Aorta (tissue), 5 donors: ENCODE data around the gene SLC8A2. TPM values are rescaled to one million over a fixed set of nuclear protein-coding genes. Genes with fewer than 3 reads are reported as not detected.

Experiments used
- ATAC-seq: fragments of 200-7000 bp; cut with Tn5 transposase; one replicate; pipeline ENCODE4 v1.9.1; 2022; ENCODE audit warnings: moderate library complexity; ENCODE audit not compliant: low FRiP score
- DNase-seq, 2 donors: peaks; one replicate each; pipeline ENCODE4 v3.0.0-alpha.2; 2020
- H3K27ac ChIP-seq, 2 donors: one replicate each; pipeline ENCODE4 v1.5.1; 2013; ENCODE audit warnings: low read length in 2 of 2, mild to moderate bottlenecking in 2 of 2, moderate library complexity in 2 of 2, control low read depth in 1 of 2, inconsistent platforms in 1 of 2, low read depth in 1 of 2
- H3K27me3 ChIP-seq, 2 donors: one replicate each; pipeline ENCODE4 v1.6.1; 2013; ENCODE audit warnings: control low read depth in 1 of 2, low read length in 1 of 2, mild to moderate bottlenecking in 1 of 2, moderate library complexity in 1 of 2; ENCODE audit not compliant: insufficient read depth in 2 of 2, control insufficient read depth in 1 of 2
- H3K36me3 ChIP-seq, 2 donors: one replicate each; pipeline ENCODE4 v1.6.1; 2013; ENCODE audit warnings: control low read depth in 1 of 2, low read length in 1 of 2, mild to moderate bottlenecking in 1 of 2; ENCODE audit not compliant: insufficient read depth in 2 of 2, control insufficient read depth in 1 of 2
- H3K4me1 ChIP-seq, 2 donors: one replicate each; pipeline ENCODE4 v1.6.1; 2013; ENCODE audit warnings: low read length in 2 of 2, control low read depth in 1 of 2, mild to moderate bottlenecking in 1 of 2, moderate library complexity in 1 of 2; ENCODE audit not compliant: insufficient read depth in 2 of 2, control insufficient read depth in 1 of 2
- H3K4me3 ChIP-seq, 2 donors: one replicate each; pipeline ENCODE4 v1.5.1; 2013; ENCODE audit warnings: low read length in 2 of 2, control low read depth in 1 of 2, mild to moderate bottlenecking in 1 of 2
- H3K9me3 ChIP-seq: one replicate; pipeline ENCODE4 v1.6.1; 2013; ENCODE audit warnings: mild to moderate bottlenecking, low read length; ENCODE audit not compliant: control insufficient read depth
- WGBS, 2 donors: extraction: QIAGEN DNeasy Blood & Tissue Kit; methylation state at CpG; one replicate each; pipeline ENCODE4 v1.1.7; 2013; 5-methylcytosine and 5-hydroxymethylcytosine counted together
- intact Hi-C, 2 donors: fragments of 100-400 bp; cut with DNase I; formaldehyde crosslinking; loops; one replicate each; pipeline versions ENCODE4 v1.14.2 to v1.15.0; 2022
- polyA plus RNA-seq, 2 donors: library from polyadenylated mRNA; stranded (reverse); fragments of 200-250 nt; gene quantifications; one replicate each; pipeline ENCODE4 v1.2.3, GENCODE V29; 2013
- total RNA-seq, 2 donors: library from RNA; stranded (reverse); fragmentation: NEBNext Ultra II Directional; extraction: Animal tissue kit (Norgen Biotek cat#: 25700); gene quantifications; one replicate each; pipeline ENCODE4 v1.2.1, GENCODE V29; 2021
- donor health status: healthy with polysubstance abuse.
- donor health status: Bipolar disorder and iron deficiency.
- donor health status: DM: no; HTN: no; CAD: no.
- donor health status: DM: no; HTN: no; CAD: no.
- donor health status: DM: yes; HTN: yes; CAD: no.

The SLC8A2 gene
- total and polyA plus RNA-seq, 4 donors, result 0.23 to 0.72 TPM; not detected in 2

- Histone ChIP-seq H3K27ac (no peak overlapping the region), H3K4me1 (no peaks in the 10 kb centered on the region), H3K9me3 (no peaks in the 10 kb centered on the region), H3K27me3 (no peaks in the 10 kb centered on the region), H3K36me3 (peaks cover 0 to 2% of the 10 kb centered on the region in 2 donors), H3K4me3 (no peak overlapping the region)
- intact Hi-C loops, result no loop called here
- DNase-seq, result no peak
- no peak for ATAC-seq
- 66 to 69% methylated on average over 23 of the region's 23 CpGs for WGBS, 2 donors
Measured at GRCh38 chr19:47492571-47493377, 21.1 kb upstream of the SLC8A2 start.

GRCh38 chr19:47492137-47492533, 20.4 kb upstream of the SLC8A2 start:
- WGBS, 2 donors, result 75 to 83% methylated on average over 6 to 14 of the region's 14 CpGs
- intact Hi-C loops, result no loop called here
- H3K36me3 ChIP-seq, result peaks cover 0 to 2% of the 10 kb centered on the region in 2 donors
- no peaks in the 10 kb centered on the region for H3K4me1 ChIP-seq
- no peak overlapping the region for H3K27ac ChIP-seq
- H3K9me3 ChIP-seq, result no peaks in the 10 kb centered on the region
- no peaks in the 10 kb centered on the region for H3K27me3 ChIP-seq
- no peak overlapping the region for H3K4me3 ChIP-seq
- DNase-seq (no peak), ATAC-seq (no peak)

GRCh38 chr19:47491358-47492136, 19.9 kb upstream of the SLC8A2 start:
- DNase-seq, result no peak
- Histone ChIP-seq H3K4me1 (no peaks in the 10 kb centered on the region), H3K27me3 (no peaks in the 10 kb centered on the region), H3K4me3 (no peak overlapping the region), H3K9me3 (no peaks in the 10 kb centered on the region), H3K27ac (no peak overlapping the region), H3K36me3 (peaks cover 0 to 2% of the 10 kb centered on the region in 2 donors)
- 74 to 77% methylated on average over 21 to 22 of the region's 22 CpGs for WGBS, 2 donors
- intact Hi-C loops, result no loop called here
- ATAC-seq, result no peak

GRCh38 chr19:47490847-47491246, 19.2 kb upstream of the SLC8A2 start:
- H3K4me3 ChIP-seq, result no peak overlapping the region
- intact Hi-C loops, result no loop called here
- no peaks in the 10 kb centered on the region for H3K27me3 ChIP-seq
- H3K4me1 ChIP-seq, result no peaks in the 10 kb centered on the region
- DNase-seq (no peak), ATAC-seq (no peak)
- 67 to 73% methylated on average over 3 of the region's 3 CpGs for WGBS, 2 donors
- no peak overlapping the region for H3K27ac ChIP-seq
- H3K9me3 ChIP-seq, result no peaks in the 10 kb centered on the region
- peaks cover 0 to 2% of the 10 kb centered on the region in 2 donors for H3K36me3 ChIP-seq

GRCh38 chr19:47490031-47490430, 18.3 kb upstream of the SLC8A2 start:
- Histone ChIP-seq H3K4me1 (no peaks in the 10 kb centered on the region), H3K4me3 (no peak overlapping the region), H3K9me3 (no peaks in the 10 kb centered on the region), H3K36me3 (peaks cover 0 to 2% of the 10 kb centered on the region in 2 donors), H3K27me3 (no peaks in the 10 kb centered on the region), H3K27ac (no peak overlapping the region)
- no peak for ATAC-seq
- 88 to 90% methylated on average over 7 of the region's 7 CpGs for WGBS, 2 donors
- intact Hi-C loops, result no loop called here
- DNase-seq, result no peak

- Histone ChIP-seq H3K36me3 (peaks cover 0 to 2% of the 10 kb centered on the region in 2 donors), H3K4me1 (no peaks in the 10 kb centered on the region), H3K4me3 (no peak overlapping the region), H3K9me3 (no peaks in the 10 kb centered on the region), H3K27ac (no peak overlapping the region), H3K27me3 (no peaks in the 10 kb centered on the region)
- ATAC-seq (no peak), DNase-seq (no peak)
- intact Hi-C loops, result no loop called here
- 71 to 80% methylated on average over 14 to 17 of the region's 17 CpGs for WGBS, 2 donors
Measured at GRCh38 chr19:47489072-47489914, 17.6 kb upstream of the SLC8A2 start.

GRCh38 chr19:47487551-47488515, 16.1 kb upstream of the SLC8A2 start:
- 86 to 88% methylated on average over 15 to 19 of the region's 19 CpGs for WGBS, 2 donors
- intact Hi-C loops, result no loop called here
- no peaks in the 10 kb centered on the region for H3K4me1 ChIP-seq
- no peak for DNase-seq
- no peaks in the 10 kb centered on the region for H3K27me3 ChIP-seq
- H3K4me3 ChIP-seq, result no peak overlapping the region
- H3K9me3 ChIP-seq, result no peaks in the 10 kb centered on the region
- no peak overlapping the region for H3K27ac ChIP-seq
- H3K36me3 ChIP-seq, result peaks cover 0 to 2% of the 10 kb centered on the region in 2 donors
- no peak for ATAC-seq

GRCh38 chr19:47486900-47487299, 15.2 kb upstream of the SLC8A2 start:
- H3K4me1 ChIP-seq, result no peaks in the 10 kb centered on the region
- ATAC-seq (no peak), DNase-seq (no peak)
- no peaks in the 10 kb centered on the region for H3K9me3 ChIP-seq
- peaks cover 0 to 2% of the 10 kb centered on the region in 2 donors for H3K36me3 ChIP-seq
- 69 to 70% methylated on average over 9 of the region's 9 CpGs for WGBS, 2 donors
- intact Hi-C loops, result no loop called here
- no peak overlapping the region for H3K4me3 ChIP-seq
- H3K27me3 ChIP-seq, result no peaks in the 10 kb centered on the region
- no peak overlapping the region for H3K27ac ChIP-seq
